GM21447 (cell line): ENCODE data around the gene SPIRE1.
A peak's percentile ranks its signal among the peaks of the same experiment; 100 is the strongest.
"Not testable (repeated sequence)": the region's sequence is repeated elsewhere in the genome, so short reads cannot be mapped to it uniquely, and the experiment has no call there.

Experiments
- ATAC-seq: cut with Tn5 transposase; IDR thresholded peaks from one replicate; pipeline ENCODE4 v1.9.1; 2021; ENCODE audit not compliant: unreplicated experiment

SPIRE1 gene

DNA sequence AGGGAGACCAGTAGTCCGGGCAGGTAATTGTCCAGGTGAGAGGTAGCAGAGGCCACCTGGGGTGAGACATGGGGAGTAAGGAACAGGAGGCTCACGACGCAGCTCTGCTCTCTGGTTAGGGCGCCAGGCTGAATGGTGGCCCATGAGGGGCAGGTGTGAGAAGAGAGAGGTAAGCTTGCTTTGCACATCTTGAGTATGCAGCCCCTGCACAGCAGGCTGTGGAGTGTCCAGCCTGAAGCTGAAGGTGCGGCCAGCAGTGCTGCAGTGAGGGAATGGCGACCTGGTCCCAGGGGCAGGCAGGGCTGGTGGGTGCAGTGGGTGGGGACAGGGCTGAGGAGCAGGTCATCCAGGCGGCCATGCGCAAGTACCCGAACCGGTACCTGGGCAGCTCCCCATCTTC, 234.5 kb downstream of the SPIRE1 start:
- ATAC-seq, result no peak

DNA sequence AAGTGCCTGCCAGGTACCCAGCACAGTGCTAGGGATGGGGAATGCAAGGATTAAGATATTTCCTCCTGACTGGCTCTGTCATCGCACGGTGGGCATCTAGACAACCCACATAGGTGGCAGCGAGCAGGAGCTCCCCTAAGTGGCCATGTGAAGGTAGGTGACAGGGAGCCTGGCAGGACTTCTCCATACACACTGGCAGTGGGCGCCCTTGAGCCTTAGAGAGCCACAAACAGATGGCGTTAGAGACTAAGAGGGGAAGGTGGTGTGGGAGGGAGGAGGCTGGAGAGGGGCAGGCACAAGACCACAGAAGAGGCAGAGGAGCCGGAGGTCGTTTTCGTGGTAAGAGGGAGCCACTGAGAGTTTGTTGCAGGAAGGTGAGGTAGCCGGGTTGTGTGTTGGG, 235.0 kb downstream of the SPIRE1 start:
- ATAC-seq, result no peak

DNA sequence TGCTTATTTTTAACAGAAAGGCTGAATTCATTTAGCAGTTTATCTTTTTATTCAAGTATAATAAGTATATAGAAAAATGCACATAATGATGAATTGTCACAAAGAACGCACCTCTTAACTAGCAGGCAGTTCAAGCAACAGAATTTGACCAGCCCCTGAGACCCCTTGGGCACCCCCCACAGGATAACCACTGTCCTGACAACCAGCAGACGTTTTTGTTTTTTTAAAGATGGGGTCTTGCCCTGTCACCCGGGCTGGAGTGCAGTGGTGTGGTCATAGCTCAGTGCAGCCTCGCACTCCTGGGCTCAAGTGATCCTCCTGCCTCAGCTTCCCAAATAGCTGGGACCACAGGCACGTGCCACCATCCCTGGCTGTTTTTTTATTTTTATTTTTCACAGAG, 236.2 kb downstream of the SPIRE1 start:
- ATAC-seq, result no peak

DNA sequence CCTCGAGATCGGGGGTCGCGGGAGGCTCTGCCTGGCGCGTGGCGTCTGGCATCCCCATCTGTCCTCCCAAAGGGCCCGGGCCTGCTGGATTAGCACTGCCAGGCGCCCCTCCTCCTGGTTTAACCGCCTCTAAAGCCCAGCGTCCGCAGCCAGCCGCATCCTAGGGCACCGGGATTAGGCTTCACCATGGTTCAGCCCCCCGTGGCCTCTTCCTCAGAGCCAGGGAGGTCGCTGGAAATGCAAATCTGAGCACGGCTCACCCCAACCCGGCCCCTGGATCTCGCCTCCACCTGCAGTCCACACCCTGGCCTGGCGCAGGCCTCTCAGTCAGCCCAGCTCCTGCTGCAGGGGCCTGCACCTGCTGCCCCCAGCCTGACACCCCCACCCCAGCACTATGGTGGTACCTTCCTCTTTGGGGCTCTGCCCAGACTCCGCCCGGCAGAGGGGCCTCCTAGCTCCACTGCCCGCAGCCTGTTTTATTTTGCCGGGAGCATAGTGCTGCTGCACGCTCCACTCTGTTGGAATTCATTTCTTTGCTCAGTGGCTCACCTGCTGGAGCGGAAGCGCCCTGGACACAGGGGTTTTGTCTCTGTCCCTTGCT, 237.0 kb downstream of the SPIRE1 start:
- ATAC-seq, result no peak

DNA sequence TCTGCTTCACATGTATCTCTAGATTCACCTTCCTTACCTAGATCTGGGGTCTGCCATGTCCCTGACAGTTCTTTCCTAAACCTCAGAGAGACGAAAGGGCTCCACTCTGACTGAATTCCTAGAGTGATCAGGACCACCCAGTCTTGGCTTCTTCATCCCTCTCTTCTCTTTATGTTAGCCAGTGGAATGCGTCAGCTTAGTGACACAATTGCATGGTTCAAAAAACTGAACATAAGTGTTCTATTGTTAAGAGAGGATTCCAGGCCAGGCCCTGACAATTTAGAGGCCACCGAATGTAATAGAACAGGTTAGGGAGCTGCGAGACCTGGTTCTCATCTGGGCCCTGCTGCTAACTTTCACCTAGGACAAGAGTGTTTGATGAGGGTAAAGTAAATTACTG, 240.2 kb downstream of the SPIRE1 start:
- ATAC-seq, result no peak

DNA sequence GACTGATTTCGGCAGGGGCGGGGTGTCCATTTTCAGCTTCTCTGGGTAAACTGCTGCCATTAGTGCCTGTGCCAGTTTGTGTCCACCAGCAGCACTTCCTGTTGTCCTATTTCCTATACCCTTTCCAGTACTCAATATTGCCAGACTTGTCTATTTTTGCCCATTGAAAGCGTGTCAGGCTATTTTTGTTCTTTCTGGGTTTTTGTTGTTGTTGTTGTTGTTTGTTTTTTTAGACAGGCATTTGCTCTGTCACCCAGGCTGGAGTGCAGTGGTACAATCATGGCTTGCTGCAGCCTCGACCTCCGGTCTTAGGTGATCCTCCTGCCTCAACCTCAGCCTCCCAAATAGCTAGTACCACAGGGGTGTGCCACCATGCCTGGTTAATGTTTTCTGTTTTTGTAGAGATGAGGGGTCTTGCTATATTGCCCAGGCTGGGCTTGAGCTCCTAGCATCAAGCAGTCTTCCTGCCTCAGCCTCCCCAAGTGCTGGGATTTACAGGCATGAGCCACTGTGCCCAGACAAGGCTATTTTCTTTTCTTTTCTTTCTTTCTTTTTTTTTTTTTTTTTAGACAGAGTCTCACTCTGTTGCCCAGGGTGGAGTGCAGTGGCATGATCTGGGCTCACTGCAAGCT, 241.7 kb downstream of the SPIRE1 start:
- ATAC-seq, result no peak

DNA sequence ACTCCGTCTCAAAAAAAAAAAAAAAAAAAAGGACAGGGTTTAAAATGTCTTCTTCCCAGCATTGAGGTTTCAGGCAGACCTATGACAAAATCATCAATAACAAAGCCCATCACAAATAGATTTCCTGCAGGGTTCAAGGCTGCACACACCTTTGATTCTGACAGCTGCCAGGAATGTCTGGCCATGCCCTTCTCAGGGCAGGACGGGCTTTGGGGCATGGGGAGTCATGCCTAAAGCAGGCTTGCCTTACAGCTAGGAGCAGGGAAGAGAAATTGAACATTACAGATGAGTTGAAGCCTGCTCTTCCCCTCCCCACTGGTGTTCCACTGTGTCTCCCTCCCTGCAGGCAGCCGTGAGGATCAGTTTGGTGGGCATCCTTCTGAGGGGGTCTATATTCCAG, 246.5 kb downstream of the SPIRE1 start:
- ATAC-seq, result no peak

DNA sequence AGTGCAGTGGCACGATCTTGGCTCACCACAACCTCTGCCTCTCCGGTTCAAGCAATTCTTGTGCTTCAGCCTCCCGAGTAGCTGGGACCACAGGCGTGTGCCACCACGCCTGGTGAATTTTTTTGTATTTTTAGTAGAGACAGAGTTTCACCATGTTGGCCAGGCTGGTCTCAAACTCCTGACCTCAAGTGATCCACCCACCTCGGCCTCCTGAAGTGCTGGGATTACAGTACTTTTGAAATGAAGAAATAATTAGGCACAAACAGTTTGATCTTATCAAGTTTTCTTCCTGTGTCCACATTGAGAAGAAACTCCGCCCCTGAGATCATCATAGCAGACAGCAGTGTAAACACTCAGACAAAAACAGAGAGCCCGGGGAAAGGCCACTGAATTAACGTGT, 247.2 kb downstream of the SPIRE1 start:
- ATAC-seq, result not testable (repeated sequence)

DNA sequence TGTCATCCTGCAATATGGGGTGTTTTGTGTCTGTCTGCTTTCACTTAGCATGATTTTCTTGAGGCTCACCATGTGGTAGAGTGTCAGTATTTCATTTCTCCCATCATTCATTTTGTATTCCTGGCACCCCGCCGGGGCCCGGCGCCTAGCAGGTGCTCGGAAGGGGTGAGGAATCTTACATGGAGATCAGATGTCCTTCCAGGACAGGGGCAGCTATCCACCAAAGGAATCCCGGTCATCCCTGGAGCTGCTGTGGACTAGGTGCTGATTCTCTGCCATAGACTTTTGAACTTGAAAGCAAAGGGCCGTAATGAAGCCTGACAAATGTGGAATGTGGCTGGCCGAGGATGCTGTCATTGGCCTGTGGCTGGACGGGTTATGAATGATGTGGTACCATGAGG, 247.8 kb downstream of the SPIRE1 start:
- ATAC-seq, result no peak

DNA sequence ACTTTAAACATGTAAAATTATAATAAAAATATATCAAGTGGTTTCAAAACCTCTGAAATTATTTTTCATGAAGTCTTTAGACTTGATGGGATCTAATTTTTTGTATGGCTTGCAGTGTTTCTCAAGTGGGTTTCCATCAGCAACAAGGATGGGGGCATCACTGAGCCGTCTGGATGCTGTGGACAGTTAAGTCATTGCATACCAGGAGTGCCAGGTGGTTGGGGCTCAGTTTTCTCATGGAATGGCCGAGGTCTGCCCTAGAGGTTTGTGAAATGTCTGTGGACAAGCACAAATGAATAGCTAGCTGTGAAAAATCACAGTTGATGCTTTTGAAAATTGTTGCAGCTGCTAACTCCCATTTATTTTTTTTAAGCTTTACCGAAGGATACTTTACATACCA, 248.4 kb downstream of the SPIRE1 start:
- ATAC-seq, result no peak

DNA sequence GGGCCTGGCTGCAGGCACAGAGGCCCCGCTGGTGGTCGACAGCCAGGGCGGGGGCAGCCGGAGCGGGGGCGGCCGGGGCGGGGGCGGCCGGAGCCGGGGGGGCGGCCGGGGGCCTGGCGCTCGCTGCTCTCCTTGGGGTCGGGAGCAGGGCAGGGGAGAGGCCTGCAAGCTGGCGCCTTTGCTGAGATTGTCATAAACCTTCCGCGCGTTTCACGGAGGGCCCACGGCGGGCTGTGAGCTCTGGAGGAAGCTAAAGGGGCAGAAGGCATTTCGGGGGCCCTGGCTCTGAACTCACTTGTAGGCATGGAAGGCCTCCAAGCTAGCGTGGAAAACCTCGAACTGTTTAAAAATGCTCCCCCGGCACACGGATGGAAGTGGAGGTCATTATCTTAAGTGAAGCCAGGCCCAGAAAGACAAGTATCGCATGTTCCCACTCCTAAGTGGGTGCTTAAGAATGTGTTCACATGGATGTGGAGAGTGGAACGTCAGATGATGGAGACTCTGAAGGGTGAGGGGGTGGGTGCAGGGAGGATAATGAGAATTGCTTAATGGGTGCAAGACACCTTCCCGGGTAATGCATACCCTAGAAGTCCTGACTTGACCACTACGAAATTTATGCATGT, 249.5 kb downstream of the SPIRE1 start:
- peak; percentile 6 for ATAC-seq

DNA sequence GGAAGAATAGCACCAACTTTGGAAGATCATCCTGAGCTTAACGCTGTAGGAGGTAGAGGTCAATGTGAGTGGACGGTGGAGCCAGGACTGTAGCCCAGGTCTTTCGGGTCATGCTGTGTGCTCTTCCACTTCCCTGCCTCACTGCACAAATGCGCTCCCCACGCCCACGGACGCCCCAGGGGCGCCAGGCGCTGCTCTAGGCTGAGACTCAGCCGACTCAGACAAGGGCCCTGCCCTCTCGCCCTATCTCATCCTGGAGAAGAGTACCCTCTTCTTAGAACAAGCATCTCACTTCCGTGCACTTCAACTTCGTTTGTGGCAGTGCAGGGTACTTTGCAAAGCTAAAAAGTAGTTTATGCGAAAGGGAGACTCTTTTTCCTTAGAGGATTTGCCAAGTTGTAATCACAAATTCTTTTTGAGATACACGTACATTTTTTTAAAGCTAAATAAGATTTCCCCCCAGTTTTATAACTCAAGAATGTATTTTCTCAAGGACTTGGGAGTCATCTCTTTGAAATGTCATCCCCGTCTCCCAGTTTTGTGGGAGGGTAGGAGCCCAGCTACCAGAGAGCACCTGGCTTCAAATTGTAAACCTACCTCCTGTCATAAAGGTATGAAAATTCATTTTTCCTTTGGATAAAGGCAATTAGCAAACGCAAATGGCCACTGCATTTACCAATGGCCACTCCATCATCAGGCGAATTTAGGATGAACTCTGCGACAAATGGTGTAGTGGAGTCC, 251.4 kb downstream of the SPIRE1 start:
- no peak for ATAC-seq

DNA sequence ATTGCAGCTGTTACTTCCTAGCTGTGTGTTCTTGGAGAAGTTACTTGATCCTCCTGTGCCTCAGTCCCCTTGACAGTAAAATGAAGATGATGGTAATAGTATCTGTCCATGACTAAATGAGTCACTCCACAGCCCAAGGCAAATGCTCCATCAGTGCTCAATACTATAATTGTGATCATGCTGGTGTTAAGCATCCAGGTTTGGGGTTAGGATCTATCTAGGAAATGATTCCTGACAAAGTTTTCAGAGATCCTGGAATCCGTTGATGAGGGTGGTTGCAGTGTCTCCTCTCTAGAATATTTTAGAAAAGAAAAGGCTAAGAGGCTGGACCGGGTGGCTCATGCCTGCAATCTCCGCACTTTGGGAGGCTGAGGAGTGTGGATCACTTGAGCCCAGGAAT, 252.8 kb downstream of the SPIRE1 start:
- ATAC-seq, result no peak

DNA sequence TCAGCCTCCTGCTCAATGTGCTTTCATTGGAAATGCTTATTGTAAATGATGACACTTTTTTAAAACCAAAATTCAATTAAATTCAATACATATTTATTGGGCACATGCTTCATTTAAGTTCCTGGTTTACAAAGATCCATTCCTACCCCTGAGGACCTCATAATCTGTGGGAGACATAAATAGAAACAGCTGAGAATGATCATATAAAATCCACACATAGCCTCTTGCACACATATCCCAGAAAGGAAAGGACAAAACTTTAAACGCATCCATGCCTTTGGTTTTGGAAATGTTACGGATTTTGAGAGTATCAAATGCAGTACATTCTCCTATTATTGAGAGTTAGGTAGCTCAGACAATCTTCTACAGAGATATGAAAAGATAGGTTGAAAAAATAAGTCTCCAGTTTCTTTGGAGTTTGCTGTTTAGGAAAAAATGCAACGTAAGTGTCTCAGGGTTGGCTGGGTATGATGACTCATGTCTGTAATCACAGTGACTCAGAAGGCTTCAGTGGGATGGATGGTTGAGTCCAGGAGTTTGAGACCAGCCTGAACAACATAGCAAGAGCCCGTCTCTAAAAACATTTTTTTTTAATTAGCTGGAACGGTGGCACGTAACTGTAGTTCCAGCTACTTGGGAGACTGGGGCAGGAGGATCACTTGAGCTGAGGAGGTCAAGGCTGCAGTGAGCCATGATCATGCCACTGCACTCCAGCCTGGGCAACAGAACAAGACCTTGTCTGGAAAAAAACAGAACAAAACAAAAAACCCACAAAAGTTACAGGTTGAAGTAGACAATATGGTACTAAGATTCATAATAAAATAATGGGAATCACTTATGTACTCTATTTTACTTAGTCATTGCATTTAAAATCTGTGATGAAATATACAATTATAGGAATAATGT, 254.1 kb downstream of the SPIRE1 start:
- ATAC-seq, result no peak

DNA sequence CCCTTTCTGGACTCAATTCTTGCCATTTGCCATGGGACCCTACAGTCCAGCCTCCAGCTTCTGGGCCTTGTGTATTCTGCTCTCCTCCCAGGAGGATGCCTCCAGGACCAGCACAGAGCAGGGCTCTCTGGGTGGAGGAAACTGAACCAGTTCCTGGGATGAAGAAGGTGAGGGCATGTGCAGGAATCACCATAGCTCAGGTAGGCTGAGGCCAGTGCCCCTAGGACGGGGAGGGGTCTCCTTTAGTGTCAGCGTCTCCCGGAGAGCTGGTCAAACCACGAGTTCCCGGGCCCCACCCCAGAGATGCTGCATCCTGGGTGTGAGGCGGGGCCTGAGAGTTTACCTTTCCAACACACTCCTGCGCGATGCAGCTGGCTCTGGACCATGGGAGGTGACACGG, 256.0 kb downstream of the SPIRE1 start:
- no peak for ATAC-seq

DNA sequence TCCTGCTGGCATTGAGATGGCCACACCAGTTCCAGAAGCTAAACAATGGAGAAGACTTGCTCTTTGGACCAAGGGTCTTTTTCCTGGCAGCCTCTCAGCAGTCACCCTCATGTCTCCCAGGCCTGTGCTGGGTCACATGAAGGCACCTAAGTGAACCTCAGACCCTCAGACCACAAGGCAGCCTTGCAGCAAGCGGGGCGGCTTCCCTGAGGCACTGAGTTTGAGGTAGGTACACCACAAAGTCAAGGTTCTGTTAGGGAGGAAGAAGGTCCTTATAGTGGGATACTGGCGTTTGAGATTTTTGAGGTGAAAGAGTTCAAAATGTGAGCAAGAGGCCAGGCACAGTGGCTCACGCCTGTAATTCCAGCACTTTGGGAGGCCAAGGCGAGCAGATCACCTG, 258.7 kb downstream of the SPIRE1 start:
- no peak for ATAC-seq

DNA sequence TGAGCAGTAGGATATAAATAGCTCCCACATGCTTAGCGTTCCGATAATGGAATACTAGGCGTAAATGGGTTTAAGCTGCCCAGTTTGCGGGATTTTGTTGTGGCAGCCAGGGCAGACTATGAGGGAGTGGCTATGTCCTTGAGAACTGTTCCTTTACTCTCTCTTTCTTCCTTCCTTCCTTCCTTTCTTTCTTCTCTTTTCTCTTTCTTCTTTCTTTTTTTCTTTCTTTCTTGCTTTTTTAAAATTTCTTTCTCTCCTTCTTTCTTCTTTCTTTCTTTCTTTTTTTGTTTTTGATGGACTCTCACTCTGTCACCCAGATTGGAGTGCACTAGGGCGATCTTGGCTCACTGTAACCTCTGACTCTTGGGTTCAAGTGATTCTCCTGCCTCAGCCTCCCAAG, 259.3 kb downstream of the SPIRE1 start:
- ATAC-seq, result no peak

DNA sequence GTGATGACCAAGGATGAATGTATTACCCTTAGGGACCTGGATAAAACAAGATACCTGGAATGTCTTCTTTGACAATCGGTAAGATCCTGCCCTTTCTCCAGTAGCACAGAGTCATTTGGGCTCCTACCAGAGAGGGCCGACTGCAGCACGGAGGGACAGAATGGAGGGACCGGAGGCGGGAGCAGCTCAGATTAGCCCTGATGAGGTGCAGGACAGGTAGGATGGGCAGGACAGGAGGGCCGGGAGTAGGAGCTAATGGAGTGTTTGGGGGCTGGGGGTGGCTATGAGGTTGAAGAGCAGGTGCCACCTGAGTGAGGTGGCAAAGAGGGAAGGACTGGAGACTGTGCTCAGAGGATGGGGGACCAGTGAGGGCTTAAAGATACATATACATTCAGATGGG, 260.1 kb downstream of the SPIRE1 start:
- ATAC-seq, result no peak

DNA sequence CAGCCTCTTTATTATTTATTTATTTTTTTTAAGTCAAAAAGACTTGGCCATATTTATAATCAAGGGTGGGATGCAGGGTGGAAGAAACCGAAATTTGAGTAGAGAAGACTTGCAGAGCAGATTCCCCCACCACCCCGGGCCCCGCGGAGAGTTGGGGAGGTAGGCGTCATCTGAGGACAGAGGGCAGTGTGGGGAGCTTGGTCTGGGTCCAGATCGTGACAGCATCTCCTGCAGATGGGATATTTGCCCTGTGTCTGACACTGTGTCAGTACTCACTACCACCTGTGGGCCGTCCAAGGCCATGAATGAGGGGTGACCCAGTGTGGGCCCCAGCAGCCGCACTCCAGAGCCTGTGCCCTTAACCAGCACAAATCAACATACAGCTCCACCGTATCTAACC, 260.7 kb downstream of the SPIRE1 start:
- no peak for ATAC-seq
